SK-N-MC (cell line): ENCODE results near the gene LRRFIP2.

Experiments used
- FOXP2 ChIP-seq: optimal IDR thresholded peaks from 2 replicates; pipeline ENCODE3; 2011; ENCODE audit warnings: mild to moderate bottlenecking, moderate library complexity; ENCODE audit not compliant: insufficient read depth; ENCODE audit errors: extremely low read length, control extremely low read depth
- POLR2AphosphoS5 ChIP-seq: IDR thresholded peaks from 2 replicates; pipeline ENCODE4 v1.6.1; 2012; ENCODE audit warnings: mild to moderate bottlenecking, low read depth, low read length, borderline replicate concordance

- no peak for TF ChIP-seq FOXP2
- no peak for TF ChIP-seq POLR2AphosphoS5
Measured at GRCh38 chr3:37116998-37117397, 57.4 kb downstream of the LRRFIP2 start.
